ENCODE data around the gene USH1C. TPM values are rescaled to one million over a fixed set of nuclear protein-coding genes. Genes with fewer than 3 reads are reported as not detected.

Gene USH1C
- total RNA-seq, 4 donors from 2014 or later: 1.0 to 5.9 (median 3.9) TPM; not detected in 1

- no peak for DNase-seq
- H3K27me3 ChIP-seq: no peaks in the 10 kb centered on the region
- no peaks in the 10 kb centered on the region for H3K4me1 ChIP-seq
- H3K27ac ChIP-seq: no peak overlapping the region
- H3K36me3 ChIP-seq: no peaks in the 10 kb centered on the region
- no peak for TF ChIP-seq CTCF (IDR thresholded peaks at IDR 0.05)
- no peak for TF ChIP-seq POLR2A (IDR thresholded peaks at IDR 0.05)
- H3K9me3 ChIP-seq: no peaks in the 10 kb centered on the region
- intact Hi-C loops (cut with DNase I): no loop called here
- H3K4me3 ChIP-seq (replicated peaks in 1 of 3): no peak overlapping the region
- 91 to 97% methylated on average over 2 to 5 of the region's 9 CpGs for WGBS, 2 donors
Observed at GRCh38 chr11:17574141-17575091, 30.2 kb upstream of the USH1C start.

DNA sequence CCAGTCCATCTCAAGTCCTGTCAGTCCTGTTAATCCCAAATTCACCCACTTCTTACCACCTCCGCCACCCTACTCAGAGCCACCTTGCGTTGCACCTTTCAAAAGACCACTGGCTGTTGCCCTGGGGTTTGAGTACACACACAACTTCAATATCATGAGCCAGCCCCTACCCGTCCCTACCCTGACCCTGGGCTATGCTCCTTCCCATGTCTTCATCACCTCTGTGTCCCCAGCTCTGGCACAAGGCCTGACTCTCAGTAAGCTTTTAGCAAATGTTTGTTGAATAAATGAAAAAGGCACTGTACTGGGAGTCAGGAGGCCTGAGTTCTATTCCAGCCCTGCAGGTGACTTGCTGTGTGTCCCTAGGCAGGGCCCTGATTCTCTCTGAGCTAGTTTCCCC, 29.3 kb upstream of the USH1C start:
- no peaks in the 10 kb centered on the region for H3K27me3 ChIP-seq
- H3K4me3 ChIP-seq (replicated peaks in 1 of 3): no peak overlapping the region
- H3K36me3 ChIP-seq: no peaks in the 10 kb centered on the region
- TF ChIP-seq POLR2A (IDR thresholded peaks at IDR 0.05) (no peak), CTCF (IDR thresholded peaks at IDR 0.05) (no peak)
- no peak for DNase-seq
- intact Hi-C loops (cut with DNase I): no loop called here
- H3K27ac ChIP-seq: no peak overlapping the region
- no peaks in the 10 kb centered on the region for H3K9me3 ChIP-seq
- H3K4me1 ChIP-seq: no peaks in the 10 kb centered on the region
- 95 to 97% methylated on average over 3 of the region's 3 CpGs for WGBS, 2 donors

GRCh38 chr11:17572791-17573460, 28.7 kb upstream of the USH1C start:
- 93% methylated on average over 14 to 18 of the region's 20 CpGs for WGBS, 2 donors
- Histone ChIP-seq H3K9me3 (no peaks in the 10 kb centered on the region), H3K4me1 (no peaks in the 10 kb centered on the region), H3K36me3 (no peaks in the 10 kb centered on the region), H3K27ac (no peak overlapping the region), H3K27me3 (no peaks in the 10 kb centered on the region), H3K4me3 (replicated peaks in 1 of 3) (no peak overlapping the region)
- intact Hi-C loops (cut with DNase I): no loop called here
- TF ChIP-seq POLR2A (IDR thresholded peaks at IDR 0.05): no peak
- TF ChIP-seq CTCF (IDR thresholded peaks at IDR 0.05): no peak
- DNase-seq: no peak

DNA sequence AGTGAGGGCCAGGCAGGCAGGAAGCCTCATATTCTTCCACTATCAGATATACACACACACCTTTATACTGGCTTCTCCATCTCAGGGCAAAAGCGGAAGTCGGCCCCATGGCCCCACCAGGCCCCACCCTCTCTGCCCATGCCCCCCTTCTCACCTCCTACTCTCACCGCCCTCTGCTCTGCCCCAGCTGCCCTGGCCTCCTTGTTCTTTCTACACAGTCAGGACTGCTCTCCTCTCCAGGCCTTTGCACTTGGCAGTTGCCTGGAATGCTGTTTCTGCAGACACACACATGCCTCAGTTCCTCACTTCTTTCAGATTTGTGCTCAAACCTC, 28.1 kb upstream of the USH1C start:
- Histone ChIP-seq H3K9me3 (no peaks in the 10 kb centered on the region), H3K4me3 (replicated peaks in 1 of 3) (no peak overlapping the region), H3K27me3 (no peaks in the 10 kb centered on the region), H3K36me3 (no peaks in the 10 kb centered on the region), H3K27ac (no peak overlapping the region), H3K4me1 (no peaks in the 10 kb centered on the region)
- DNase-seq: peak in 1 of 2 donors; percentile 16
- intact Hi-C loops (cut with DNase I): no loop called here
- WGBS, 2 donors: 60 to 66% methylated on average over 3 of the region's 3 CpGs
- TF ChIP-seq POLR2A (IDR thresholded peaks at IDR 0.05) (no peak), CTCF (IDR thresholded peaks at IDR 0.05) (no peak)
